ENCODE measurements around the gene PRDM2.

PRDM2 gene

GRCh38 chr1:13842497-13842896, 142.5 kb downstream of the PRDM2 start:
- DNase-seq (ENCODE audit: low spot score) = no peak

- DNase-seq (ENCODE audit: low spot score) = no peak
These were observed 151.7 kb downstream of the PRDM2 start for GRCh38 chr1:13851726-13852125.

- no peak for DNase-seq (ENCODE audit: low spot score)
These were observed 155.6 kb downstream of the PRDM2 start for GRCh38 chr1:13855554-13855953.

- DNase-seq (ENCODE audit: low spot score) = no peak
These were observed 160.0 kb downstream of the PRDM2 start for GRCh38 chr1:13860031-13860430.

- DNase-seq (ENCODE audit: low spot score) = no peak
These were observed 164.8 kb downstream of the PRDM2 start for GRCh38 chr1:13864760-13865159.

- DNase-seq (ENCODE audit: low spot score) = no peak
These were observed 165.9 kb downstream of the PRDM2 start for GRCh38 chr1:13865851-13866250.

- no peak for DNase-seq (ENCODE audit: low spot score)
These were observed 167.6 kb downstream of the PRDM2 start for GRCh38 chr1:13867603-13868002.

- DNase-seq (ENCODE audit: low spot score) = no peak
These were observed 169.3 kb downstream of the PRDM2 start for GRCh38 chr1:13869172-13869797.

GRCh38 chr1:13871413-13871812, 171.4 kb downstream of the PRDM2 start:
- no peak for DNase-seq (ENCODE audit: low spot score)

- no peak for DNase-seq (ENCODE audit: low spot score)
These were observed 171.9 kb downstream of the PRDM2 start for GRCh38 chr1:13871886-13872285.

- no peak for DNase-seq (ENCODE audit: low spot score)
These were observed 173.0 kb downstream of the PRDM2 start for GRCh38 chr1:13873032-13873431.
